ENCODE data around the gene TMEM18.

DNA sequence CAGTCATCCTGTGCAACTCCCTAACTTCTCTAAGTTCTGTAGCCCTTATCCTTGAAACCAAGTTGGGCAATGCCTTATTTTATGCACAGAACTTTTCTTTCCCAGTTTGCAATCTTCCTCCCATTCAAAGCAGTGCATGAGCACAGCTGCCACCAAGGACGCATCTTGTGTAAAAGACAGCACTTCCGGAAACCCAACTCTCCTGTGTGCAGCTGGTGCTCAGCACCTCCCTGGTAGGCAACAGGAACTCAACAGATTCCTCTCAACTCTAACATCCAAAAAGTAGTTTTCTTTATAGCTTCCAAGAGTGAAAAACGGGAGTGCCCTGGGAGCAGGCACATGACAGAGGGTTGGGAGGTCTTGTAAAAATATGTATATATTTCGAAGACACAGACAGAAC is 2.2 kb downstream of the TMEM18 start:
- TF ChIP-seq, protein P1, sequence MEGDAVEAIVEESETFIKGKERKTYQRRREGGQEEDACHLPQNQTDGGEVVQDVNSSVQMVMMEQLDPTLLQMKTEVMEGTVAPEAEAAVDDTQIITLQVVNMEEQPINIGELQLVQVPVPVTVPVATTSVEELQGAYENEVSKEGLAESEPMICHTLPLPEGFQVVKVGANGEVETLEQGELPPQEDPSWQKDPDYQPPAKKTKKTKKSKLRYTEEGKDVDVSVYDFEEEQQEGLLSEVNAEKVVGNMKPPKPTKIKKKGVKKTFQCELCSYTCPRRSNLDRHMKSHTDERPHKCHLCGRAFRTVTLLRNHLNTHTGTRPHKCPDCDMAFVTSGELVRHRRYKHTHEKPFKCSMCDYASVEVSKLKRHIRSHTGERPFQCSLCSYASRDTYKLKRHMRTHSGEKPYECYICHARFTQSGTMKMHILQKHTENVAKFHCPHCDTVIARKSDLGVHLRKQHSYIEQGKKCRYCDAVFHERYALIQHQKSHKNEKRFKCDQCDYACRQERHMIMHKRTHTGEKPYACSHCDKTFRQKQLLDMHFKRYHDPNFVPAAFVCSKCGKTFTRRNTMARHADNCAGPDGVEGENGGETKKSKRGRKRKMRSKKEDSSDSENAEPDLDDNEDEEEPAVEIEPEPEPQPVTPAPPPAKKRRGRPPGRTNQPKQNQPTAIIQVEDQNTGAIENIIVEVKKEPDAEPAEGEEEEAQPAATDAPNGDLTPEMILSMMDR (IDR thresholded peaks at IDR 0.05) = no peak
- TF ChIP-seq POLR2A (IDR thresholded peaks at IDR 0.05; ENCODE audit: low read depth) (no peak), EP300 (IDR thresholded peaks at IDR 0.05) (no peak), POLR2AphosphoS5 (IDR thresholded peaks at IDR 0.05) (no peak)

Data from esophagus muscularis mucosa (tissue), 4 donors.